AML-193 (cell line): ENCODE measurements around the gene BCL2.
"Not testable (repeated sequence)": the region's sequence is repeated elsewhere in the genome, so short reads cannot be mapped to it uniquely, and the experiment has no call there.

Source experiments
- DNase-seq, 2 experiments: peaks; one replicate each; lab custom pipeline; 2025; lab: John Stamatoyannopoulos, UW

The BCL2 gene

DNA sequence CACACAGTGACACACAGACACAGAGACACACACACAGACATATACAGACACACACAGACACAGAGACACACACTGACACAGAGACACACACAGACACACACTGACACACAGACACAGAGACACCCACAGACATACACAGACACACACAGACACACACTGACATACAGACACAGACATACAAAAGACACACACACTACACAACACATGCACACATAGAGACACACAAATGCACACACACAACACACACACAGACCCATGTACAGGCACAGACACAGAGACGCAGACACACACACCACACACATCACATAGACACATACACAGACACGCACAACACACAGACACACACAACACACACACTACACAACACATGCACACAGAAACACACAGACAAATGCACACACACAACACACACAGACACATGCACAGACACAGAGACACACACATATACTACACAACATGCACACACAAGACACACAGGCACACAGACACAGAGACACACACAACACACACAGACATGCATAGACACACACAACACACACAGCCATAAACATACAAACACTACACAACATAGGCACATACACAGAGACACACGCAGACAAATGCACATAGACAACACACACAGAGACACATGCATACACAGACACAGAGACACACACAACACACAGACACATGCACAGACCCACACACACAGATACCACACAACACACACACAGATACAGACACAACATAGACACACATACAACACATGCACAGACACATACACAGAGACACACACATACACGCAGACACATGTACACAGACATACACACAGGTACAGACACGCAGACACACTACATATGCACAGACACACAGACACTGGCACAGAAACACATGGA is 120.5 kb downstream of the BCL2 start:
- DNase-seq = no peak

GRCh38 chr18:63198098-63198760 is 121.3 kb downstream of the BCL2 start:
- DNase-seq = no peak

DNA sequence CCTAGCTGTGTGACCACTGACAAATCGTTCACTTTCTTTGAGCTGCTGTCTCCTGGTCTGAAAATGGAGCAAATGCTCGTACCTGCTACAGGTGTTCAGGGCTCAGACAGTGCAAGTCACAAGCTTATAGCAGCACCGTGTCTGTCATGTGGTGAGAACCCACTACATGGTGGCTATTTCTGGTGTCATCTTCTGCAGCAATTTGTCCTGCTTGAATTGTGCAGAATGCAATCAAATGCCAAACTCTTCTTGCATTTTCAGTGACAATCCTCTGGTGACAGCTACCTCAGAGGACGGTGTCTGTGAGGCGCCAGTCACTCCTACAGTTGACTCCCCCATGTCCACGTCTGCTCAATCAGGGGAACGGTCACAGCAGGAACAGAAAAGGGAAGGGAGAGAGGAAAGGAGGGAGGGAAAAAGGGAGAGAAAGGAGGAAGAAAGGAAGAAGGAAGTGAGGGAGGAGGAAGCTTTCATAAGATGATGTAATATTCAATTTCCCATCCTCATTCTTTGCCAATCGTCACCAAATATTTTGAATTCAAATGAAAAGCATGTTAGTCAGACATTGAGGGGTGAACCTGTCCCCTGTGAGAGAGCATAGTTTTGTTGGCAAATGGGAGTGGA is 122.2 kb downstream of the BCL2 start:
- DNase-seq = peak in 1 of 2 experiments; percentile 7

DNA sequence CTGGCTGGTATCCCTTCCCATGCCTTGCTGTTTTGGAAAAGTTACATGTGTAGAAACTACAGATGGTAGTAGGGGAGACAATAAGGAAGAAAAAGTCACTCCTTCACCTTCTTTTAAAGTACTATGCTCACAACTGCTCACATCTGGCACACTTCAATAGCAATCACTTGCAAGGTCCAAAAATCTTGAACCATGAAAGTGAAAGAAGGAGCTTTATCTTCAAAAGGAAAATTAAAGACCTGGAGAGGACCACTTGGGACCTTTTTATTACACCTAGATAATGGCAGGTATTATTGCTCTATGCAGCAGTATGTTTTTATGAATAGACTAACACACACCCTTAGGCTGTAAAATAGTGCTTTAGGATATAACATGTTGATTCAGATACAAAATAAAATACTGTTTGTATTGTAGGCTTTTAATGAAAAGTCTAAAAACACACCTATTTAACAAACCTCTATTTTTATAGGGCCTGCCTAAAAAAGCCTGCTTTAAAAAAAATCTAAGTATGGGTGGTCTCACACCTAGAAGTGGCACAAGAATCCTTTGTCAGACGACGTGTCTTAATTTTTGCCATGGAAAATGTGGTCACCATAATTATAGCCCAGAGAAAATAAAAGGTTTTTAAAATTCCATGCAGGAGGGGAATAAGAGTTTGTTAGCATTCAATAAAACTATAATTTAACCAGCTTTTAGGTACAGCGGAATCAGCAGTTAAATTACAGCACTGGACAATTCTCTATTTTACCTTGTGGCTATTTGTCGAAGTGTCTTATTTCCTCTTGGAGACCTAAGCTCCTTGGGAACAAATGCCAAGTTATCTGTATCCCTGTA is 124.0 kb downstream of the BCL2 start:
- no peak for DNase-seq

GRCh38 chr18:63192885-63193349 is 126.7 kb downstream of the BCL2 start:
- DNase-seq = no peak

DNA sequence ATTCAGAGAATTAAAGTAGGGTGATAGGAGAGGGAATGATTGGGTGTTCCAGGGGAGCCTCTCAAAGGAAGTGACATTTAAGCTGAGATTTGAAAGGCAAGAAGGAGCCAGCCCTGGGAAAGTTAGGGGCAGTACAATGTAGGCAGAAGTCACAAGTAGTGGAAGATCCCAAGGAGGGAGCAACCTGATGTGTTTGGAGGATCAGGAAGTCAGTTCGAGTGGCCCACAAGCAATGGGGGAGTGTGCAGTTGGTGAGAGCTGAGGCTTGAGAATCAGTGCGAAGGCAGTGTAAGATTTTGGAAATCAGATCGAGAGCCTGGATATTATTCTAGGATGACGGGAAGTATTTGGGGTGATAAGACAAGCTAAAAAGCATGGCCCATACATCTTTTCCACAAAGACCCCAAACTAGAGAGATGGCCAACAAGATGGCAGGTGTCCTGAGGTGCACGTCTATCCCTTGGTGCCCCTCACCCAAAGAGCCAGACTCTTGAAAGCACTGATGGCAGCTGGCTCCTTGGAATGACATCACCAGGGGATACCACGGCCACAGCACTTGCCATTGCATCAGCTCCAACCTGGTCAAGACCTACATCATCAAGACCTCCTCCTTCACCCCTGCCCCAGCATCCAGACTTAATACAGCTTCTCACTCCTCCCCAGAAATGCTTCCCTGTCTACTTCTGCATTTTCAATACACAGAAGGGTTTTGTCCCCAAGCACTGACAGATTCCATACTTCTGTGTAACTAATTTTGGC is 127.3 kb downstream of the BCL2 start:
- no peak for DNase-seq

- no peak for DNase-seq
These were observed 128.2 kb downstream of the BCL2 start for GRCh38 chr18:63191413-63191812.

DNA sequence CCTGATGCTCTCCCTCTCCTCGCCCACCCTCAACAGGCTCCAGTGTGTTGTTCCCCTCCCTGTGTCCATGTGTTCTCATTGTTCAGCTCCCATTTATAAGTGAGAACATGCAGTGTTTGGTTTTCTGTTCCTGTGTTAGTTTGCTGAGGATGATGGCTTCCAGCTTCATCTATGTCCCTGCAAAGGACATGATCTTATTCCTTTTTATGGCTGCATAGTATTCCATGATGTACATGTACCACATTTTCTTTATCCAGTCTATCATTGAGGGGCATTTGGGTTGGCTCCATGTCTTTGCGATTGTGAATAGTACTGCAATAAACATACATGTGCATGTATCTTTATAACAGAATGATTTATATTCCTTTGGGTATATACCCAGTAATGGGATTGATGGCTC is 128.7 kb downstream of the BCL2 start:
- not testable (repeated sequence) for DNase-seq

DNA sequence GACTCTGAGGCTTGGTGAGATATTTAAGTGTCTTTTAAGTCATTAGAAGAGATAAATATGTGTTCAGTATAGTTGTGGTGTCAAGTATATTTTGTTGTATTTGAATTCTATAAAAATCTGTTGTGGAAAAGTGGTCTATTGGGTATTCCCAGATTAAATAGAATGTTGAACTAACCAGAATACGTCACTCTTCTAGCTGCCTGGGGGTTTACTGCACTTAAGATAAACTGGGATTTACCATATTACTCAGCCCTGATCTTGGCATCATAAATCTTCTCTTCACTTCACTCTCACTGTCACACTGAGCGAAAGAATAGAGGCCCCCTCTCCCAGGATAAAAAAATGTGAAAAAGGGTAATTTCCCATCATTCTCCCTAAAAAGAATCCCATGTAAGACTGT is 129.8 kb downstream of the BCL2 start:
- DNase-seq = no peak

DNA sequence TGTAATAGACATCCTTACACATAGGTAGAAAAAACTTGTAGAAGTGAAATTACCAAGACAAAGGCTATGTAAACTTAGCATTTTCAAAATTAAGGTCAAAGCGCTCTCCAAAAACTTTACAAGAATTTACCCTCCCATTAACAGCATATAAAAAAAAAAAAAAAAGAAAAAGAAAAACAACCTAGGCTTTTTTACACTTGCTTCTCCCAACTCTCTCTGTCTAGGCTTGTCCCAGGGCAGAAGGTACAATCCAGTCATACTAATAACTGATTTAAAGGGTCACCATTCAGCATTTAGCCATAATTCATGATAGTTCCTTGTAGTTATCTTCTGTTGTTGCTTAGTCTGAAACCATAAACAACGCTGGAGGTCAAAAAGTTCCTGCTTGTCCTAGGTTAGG is 130.5 kb downstream of the BCL2 start:
- no peak for DNase-seq

DNA sequence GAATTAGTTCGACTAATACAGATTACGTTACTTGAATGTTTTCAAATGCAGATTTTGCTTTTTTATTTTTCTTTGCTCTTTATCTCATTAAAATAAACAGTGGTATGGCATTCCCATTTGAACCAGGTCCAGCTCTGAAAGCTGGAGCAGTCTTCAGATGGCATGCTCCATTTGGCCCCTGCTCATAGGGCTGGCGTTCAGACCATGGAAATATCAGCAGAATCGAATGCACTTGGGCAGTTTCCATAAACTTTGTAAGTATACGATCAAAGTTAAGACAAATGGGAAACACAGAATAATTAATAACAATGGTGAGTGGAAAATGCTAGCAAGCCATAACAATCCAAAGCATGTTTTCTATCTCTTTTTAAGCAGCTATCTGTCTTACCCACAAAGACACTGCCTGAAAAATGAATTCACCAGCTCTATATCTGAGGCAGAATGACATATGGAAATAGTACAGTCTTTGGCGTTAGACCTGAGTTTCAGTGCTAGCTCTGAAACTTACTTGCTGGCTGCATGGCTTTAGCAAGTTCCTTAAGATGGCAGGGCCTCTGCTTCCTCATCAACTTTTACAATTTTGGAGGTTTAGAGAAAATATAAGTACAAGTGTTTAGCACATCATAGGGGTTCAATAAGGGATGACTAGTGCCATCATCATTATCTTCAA is 131.6 kb downstream of the BCL2 start:
- no peak for DNase-seq

DNA sequence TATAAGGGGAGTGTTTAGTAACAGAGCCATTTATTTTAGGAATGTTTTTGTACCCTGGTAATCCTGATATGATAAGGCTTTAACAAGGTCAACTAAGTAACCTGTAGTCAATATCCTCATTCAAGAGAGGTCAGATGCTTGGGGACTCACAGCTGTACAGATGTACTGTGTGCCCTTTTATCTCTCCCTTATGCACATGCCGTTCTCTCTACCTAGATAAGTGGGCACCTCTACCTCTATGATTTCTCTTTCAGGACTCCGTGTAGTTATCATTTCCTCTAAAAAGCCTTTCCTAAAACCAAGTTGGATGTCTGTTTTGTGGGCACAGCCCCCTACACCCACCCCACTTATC is 132.4 kb downstream of the BCL2 start:
- DNase-seq = no peak

GRCh38 chr18:63186520-63187222 is 132.9 kb downstream of the BCL2 start:
- no peak for DNase-seq

GRCh38 chr18:63185984-63186383 is 133.6 kb downstream of the BCL2 start:
- DNase-seq = no peak

DNA sequence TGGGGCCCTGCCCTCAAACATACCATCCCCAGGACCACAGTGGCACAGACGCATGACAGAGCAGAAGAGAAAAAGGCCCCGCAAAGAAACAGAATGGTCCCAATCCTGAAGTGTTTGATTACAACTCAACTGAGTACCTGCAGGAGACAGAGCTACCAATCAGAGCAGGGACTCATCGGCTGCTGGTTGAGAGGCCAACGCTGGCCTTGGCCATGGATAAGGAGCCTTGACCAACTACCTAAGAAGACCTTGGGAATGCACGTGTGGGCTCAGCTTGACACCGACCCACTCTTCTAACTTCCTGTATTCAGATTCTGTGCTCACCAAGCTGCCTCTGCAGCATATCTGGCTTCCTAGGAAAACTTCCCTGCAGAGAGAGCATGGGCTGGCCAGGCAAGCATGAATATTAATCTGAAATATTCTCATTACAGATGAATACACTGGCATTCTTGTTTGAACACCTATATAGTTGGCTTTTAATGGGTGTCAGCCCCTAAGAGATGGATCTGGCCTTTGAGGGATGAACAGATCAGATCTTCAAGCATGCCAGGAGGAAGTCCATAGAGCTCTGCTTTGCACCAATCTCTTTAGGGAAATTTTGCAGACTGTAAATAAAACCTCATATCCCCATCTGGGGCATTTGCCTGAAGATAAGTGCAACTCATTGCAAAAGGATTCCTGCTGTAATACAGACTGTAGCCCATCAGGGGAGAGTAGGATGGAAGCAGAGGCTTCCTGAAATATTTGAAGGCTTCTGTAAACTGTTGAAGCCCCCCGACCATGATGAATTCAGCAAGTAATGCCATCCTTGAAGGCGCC is 135.4 kb downstream of the BCL2 start:
- DNase-seq = no peak

GRCh38 chr18:63183378-63183777 is 136.2 kb downstream of the BCL2 start:
- no peak for DNase-seq

DNA sequence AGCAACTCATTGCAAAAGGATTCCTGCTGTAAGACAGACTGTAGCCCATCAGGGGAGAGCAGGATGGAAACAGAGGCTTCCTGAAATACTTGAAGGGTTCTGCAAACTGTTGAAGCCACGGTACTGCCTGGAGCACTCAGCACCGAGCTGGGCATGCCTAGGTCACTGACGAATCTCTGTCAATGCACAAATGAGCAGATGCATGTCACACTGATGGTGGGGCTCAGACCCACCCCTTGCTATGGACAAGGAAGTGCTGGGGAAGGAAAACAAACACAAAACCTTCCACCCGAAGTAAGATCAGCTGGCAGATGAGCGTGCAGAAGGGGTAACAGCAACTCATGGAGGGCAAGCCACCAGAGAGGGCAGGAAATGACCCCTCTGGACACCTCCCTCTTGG is 136.7 kb downstream of the BCL2 start:
- DNase-seq = no peak

DNA sequence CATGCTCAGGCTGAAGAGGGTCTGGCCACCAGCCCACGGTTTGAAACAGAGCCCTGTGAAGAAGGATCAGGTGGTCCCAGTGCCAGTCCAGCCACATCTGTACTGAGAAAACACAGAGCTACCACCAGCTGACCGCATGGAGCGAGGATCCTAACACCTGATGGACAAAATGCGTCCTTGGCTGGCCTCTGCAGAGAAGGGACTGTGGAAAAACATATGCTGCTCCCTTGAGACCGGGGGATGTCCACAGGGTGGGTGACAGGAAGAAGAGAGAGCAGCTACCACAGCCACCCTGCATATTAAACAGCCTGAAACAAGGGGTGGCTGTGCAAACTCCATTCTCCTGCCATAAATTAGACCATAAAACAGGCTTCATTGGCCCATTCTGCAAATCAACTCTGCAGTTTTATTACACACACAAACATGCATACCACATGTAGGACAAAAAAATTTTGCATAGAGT is 137.2 kb downstream of the BCL2 start:
- no peak for DNase-seq

- no peak for DNase-seq
These were observed 137.8 kb downstream of the BCL2 start for GRCh38 chr18:63181706-63182309.
